Activated CD4-positive, alpha-beta T cell treated with anti-CD3 and anti-CD28 coated beads, Interleukin-2, amount 50 U/mL, for 48 hours (primary cell): ENCODE measurements around the gene CHCHD6.
A peak's percentile ranks its signal among the peaks of the same experiment; 100 is the strongest.

Experiments
- DNase-seq, 2 experiments: peaks; one replicate each; pipeline ENCODE4 v3.0.0-alpha.2; 2020

The CHCHD6 gene

DNA sequence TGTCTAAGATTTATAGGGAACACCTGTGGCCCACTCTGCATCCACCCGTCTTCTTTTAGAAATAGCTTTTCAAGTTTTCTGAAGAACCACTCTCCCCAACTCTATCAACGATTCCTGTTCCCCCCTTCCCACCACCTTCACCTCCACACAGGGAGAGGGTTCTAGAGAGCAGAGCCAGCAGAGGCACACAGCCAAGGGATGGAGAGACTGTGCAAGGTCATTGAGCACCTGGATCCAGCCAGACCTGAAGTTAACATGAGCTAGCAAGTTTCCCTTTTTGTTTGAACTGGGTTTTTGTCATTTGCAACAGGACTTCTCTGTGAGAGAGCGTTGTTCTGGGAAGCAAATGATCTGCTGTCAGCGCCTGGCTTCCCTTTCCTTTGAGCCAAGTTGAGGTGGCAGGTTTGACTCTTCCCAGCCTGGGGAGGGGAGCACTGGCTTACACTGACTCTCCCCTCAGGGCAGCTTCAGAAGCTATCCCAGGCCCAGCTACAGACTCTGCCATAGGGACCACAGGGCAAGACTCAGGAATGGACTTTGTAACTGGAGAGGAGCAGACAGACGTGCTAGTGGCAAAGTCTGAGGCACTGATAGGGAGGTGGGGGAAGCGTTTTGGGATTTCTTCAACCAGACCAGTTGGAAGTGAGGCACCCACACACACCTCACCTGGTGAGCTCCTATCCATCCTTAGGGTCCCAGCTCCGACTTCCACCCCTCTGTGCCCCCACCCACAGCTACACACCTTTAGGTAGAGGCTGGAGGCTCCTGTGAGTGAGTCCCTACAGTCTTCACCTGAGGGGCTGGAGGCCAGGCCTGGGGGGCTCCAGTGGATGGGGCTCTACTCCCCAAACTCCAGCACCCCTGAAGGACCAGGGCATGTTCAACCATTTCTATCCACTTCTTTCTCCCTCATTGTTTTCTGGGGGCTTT lies 259.5 kb downstream of the CHCHD6 start:
- DNase-seq, result no peak

DNA sequence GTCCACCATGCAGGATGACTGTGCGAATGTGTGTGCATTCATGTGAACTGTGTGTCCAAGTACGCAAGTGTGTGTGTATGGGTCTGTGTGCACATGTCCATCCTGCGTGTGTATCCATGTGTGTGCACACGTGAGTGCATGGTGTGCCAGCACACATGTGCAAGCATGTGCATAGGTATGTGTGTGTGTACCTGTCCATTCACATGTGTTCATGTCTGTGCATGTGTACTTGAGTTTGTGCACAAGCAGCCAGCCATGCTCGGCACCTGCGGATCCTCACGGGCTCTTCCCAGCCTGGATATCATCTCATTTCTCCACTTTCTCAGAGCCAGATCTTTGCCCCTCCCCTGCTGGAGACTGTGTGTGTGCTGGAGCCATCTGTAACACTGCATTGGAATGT lies 260.2 kb downstream of the CHCHD6 start:
- no peak for DNase-seq

DNA sequence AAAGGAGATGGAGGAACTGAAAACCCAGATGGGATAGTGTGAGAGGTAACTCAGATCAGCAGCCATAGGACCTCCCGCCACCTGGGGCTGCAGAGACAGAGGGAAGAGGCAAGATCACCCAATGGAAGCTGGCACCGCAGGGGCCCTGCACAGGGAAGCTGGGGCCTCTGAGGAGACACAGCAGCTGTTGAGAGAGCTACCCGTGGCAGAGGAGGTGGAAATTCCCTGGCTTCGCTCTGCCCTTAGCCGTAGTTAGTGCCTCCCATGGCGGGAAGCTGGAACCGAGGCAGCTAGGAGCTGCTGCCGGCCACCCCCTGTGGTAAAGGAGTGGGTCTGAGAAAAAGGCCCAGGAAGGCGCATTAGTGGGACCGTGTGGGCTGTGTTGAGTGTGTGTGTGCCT lies 260.9 kb downstream of the CHCHD6 start:
- DNase-seq, result no peak

DNA sequence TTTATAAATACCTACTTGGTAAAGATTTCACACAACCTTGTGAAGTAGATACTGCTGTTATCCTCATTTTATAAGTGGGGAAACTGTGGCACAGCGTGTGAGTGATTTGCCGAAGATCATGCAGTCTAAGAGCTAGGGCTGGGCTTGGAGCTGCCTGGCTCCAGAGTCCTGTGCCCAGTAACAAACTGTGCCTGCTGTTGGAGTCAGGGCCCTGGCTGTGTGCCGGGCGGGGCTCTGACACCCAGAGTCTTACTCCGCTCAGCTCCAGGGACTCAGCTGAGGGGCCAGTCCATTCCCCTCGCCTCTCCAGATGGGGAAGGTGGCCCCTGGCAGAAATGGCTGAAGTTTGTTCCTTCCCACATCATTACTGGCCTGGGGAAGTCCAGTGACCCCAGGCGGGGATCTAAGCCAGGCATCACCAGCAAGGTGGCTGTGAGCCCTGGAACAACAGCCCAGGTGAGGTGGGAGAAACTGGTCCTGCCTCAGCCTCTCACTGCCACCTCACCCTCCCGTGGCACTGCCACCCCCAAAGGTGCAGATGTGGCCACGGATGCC lies 261.6 kb downstream of the CHCHD6 start:
- DNase-seq, result no peak

DNA sequence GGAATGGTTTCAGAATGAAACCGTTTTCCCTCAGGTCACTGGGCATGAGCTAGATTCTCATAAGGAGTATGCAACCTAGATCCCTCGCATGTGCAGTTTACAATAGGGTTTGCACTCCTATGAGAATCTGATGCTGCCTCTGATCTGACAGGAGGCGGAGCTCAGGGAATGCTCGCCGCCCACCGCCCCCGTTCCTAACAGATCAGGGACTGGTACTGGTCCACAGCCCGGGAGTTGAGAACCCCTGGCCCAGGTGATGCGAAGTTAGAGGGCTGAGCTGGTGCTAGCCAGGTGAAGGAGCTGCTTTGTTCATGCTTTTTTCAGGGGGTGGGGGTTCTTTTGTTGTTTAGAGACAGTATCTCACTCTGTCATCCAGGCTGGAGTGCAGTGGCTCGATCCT lies 263.3 kb downstream of the CHCHD6 start:
- no peak for DNase-seq

DNA sequence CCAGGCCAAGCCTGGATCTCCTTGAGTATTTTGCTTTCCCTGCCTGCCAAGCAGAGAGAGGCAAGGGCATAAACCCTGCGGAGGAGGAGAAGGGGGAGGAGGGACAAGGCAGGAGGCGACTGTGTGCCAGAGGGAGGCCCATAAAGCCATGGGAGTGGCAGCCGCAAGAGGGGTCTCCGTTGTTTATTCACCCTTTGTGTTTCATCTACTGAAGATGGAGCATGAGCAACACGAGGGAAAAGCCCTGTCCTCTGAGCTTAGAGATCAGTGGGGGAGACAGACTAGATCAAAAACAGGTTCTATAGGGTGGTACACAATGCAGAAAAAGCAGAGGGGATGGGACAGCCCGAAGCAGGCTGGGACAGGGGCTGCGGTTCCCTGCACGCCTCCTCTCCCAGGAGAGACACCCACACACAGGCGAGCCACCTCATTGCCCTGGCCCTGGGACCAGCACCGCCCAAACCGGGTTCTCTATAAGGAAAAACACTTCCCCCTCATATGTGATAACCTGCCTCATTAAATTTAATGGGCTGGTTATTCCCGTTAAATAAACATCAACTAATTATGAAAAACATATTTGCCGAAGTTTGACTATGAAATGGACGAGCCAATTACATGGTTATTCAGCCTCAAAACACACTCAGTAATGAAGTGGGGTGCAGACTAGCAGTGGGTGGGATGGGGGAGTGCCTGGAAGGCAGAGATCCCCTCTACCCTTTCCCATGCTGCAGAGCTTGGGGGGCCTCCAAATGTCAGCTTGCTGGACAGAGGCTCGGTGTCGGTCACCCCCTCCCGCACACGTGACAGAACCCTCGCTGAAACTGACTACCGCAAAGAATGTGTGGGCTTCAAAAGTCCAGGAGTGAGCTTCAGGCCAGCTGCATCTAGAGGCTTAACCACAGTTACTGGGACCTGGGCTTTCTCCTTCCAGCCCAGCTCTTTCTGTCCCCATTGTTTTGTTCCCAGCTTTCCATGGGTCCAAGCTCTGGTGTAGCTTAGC lies 264.7 kb downstream of the CHCHD6 start:
- DNase-seq, result no peak

DNA sequence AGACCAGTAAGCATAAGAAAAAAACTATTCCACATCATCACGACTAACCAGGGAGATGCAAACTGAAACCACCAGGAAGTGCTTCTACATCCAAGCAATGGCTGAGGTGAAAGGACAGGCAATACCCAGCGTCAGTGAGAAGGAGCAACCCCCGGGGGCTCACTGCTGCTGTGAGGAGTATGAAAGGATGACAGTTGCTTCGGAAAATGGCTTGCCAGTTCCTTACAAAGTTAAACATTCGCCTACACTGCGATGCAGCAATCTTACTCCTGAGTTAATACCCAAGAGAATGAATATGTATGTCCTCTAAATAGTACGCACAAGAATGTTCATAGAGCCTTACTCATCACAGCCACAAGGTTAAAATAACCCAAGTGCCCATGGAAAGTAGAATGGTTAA lies 265.5 kb downstream of the CHCHD6 start:
- no peak for DNase-seq

DNA sequence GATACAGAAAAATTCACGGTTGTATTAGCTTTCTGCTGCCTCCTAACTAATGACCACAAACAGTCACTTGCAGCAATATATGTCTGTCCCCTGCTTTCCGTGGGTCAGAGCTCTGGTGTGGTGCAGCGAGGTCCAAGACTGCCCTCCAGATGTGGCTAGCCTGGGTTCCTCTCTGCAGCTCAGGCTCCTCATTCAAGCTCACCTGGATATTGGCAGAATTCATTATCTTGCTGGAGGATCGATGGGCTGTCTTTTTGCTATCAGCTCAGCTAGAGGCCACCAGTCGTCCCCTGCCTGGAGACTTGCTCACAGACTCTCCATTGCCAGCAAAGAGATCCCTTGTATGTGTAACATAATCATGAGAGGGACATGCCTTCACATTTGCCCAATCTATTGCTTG lies 266.1 kb downstream of the CHCHD6 start:
- no peak for DNase-seq

DNA sequence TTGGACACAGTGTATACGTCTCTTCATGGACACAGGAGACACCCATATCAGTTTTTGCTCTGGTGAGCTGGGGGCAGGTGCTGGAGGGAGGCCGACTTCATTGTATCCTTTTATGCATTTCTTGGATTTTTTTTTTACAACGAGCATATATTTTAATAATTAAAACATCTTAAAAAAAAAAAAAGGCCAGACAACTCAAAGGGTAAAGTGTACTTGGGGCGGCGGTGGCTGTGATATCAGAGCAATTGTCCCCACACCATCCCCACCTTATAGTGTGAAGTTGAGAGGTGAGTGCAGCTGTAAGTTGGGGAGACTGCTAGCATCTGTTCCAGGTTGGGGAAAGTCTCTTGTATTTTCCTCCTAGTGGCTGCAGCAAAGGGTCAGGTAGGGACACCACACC lies 266.9 kb downstream of the CHCHD6 start:
- no peak for DNase-seq

DNA sequence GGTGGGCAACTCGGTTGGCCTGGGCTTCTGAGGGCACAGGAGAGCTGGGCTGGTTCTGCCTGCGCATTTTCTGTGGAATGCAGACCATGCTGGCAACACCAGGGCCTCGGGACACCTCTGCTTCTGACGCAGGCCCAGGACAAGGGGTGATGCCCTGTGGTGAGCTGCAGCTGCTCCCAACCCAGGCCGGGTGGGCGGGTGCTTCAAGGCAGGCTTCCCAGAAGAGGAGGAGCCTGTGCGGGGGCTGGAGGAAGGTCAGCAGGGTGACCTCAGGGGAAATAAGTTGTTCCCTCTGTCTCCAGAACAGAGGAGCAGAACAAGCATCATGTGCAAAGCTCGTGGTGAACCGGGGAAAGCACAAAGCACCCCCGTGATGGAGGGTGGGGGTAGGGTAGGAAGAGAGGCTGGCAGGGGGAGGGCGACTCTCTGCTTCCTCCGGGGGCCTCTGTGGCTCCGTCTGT lies 267.9 kb downstream of the CHCHD6 start:
- DNase-seq, result no peak

DNA sequence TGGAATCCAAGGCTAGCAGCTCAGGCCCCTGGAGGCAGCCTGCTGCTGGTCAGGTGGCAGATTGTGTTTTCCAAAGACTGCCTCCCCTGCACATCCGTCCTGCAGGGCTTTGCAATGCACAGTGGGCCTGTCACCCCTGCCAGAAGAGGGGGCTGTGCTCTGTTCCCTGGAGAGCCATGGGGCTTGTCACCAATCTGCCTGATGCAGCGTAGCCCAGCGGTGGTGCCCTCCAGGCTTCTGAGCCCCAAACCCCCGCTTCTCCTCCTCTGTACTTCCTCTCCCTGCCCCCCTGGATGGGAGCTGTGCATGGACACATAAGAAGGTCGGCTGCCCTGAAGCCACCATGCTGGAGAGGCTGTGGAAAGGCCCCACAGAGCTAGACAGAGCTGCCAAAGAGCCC lies 268.8 kb downstream of the CHCHD6 start:
- no peak for DNase-seq

DNA sequence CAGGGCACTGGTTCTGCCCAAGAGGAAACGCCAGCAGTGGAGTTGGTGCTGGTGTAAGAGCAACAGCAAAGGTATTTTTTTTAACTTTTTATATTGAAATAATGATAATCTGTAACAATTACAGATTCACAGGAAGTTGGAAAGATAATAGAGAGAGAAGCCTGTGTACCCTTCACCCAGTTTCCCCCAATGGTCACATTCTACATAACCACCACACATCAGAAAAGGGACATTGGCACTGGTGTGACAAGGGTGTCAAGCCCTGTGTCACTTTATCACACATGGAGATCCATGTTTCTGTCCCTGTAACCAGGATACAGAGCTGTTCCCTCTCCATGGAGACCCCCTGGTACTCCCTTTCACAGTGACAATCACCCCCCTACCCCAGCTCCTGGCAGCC lies 269.8 kb downstream of the CHCHD6 start:
- no peak for DNase-seq

DNA sequence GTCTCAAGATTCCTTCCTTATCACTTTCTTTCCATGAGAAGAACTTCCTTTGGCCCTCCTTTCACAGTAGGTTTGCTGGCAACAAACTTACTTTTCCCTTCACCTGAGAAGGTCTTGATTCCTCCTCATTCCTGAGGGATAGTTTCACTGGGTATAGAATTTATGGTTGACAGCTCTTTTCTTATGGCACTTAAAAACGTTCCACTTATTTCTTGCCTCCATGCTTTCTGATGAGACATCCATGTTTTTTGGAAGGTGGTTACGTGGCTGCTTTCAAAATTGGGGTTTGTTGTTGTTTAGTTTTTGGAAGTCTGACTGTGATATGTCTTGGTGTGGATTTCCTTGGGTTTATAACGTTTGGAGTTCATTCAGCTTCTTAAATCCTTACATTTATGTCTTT lies 270.7 kb downstream of the CHCHD6 start:
- DNase-seq, result no peak

DNA sequence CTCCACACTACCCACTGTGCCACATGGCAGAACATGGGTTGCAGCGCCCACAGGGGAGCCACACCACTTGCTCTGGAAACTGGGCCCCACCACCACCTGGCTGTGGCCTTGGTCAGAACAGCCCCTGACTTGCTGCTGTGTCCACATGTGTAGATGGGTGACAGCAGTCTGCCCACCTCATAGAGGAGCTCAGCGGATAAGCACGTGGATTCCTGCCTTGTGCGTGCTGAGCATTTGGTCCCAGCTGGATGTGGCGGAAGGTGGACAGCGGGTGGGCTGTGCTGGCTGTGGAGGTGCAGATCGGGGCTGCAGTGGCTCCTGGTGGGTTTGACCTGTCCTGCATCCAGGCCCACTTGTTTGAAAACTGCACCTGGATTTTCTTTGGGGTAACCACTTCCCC lies 272.9 kb downstream of the CHCHD6 start:
- DNase-seq, result no peak

DNA sequence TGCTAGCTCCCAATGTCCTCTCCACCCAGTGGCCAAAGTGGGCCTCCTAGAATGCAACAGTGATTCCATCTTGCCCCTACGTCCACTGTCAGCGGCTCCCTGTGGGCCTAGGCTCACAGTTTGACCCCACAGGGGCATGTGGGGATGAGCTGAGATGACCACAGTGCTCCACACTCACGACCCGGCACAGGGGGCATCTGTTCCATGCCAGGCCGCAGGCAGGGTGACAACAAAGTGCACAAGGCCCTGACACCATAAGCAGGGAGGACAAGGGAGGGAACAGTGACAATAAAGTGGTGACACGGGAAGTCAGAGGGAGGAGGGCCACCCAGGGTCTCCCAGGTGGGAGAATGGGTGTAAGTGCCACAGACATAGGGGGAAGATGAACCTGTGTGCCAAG lies 273.8 kb downstream of the CHCHD6 start:
- no peak for DNase-seq

DNA sequence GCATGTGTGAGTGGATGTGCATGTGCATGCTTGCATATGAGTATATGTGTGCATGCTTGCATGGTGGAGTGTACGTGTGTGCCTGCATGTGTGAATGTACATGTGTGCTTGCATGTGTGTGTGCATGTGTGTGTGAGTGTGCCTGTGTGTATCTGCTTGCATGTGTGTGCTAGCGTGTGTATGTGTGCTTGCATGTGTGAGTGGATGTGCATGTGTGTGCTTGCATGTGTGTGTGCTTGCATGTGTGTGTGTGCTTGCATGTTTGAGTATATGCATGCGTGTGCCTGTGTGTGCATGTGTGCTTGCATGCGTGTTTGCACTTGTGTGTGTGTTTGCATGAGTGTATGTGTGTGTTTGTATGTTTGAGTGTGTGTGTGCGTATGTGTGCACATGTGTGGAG lies 274.3 kb downstream of the CHCHD6 start:
- no peak for DNase-seq

DNA sequence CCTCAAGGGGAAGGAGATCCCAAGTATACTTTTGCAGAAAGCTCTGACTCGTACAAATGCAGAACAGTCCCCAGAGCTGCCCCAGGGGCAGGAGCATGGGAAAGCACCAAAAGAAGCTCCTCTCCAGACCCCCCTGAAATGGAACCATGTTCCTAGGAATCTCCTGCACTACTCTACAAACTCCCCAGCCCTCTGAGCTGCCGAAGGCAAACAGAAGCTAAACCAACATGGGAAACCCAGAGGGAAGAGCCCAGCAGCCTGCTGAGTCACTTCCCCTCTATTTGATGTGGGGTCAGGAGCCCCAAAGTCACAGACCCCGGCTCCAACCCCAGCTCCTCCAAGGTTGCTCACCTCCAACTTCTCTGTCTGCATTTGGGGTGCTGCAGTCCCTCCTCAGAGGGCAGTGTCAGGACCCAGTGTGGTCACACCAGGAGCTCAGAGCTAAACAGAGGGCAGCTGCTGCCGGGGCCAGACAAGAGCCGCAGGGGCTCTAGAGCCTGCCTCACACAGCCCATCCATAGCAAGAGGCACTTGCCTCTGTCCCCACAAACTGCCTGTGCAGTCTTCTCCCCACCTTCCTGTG lies 275.1 kb downstream of the CHCHD6 start:
- DNase-seq, result no peak

DNA sequence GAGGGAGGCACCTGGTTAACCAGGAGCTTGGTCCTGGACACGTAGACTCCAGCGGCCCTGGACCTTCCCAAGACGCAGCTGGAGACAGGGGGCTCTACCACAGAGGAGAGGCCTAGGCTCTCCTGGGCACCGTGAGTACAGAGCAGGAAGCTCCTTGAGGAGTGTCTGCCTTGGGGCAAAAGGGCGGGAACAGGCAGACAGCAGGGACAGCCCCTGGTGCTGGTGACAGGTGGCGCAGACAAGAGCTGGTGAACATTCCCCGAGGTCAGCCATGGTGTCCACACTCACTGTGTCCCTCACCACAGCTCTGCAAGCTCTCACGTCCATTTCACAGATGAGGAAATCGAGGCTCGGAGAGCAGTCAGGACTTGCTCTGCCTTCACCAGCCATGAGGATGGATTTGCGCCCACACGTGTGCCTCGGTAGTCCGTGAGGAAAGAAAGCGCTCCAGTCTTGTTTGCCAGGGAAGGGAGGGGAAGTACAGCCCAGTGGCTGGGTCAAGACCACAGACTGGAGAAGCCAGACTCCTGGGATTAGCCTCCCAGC lies 276.3 kb downstream of the CHCHD6 start:
- no peak for DNase-seq

DNA sequence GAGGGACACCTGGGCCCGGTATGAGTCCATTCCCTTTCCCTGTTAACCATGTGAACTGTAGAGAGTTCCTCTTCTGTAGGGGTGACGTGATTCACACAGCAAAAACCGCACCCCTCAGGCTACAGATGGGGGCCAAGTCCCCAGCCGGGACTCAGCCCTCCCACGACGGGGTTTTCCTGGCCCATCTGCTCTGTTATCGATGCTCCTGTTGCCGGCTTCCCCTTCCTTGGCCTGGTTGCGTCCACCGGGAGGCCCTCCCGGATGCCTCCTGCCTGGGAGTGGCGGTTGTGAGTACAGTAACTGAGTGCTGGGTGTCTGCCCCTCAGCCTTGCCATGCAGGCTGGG lies 278.1 kb downstream of the CHCHD6 start:
- peak; percentile 61 to 72 for DNase-seq

DNA sequence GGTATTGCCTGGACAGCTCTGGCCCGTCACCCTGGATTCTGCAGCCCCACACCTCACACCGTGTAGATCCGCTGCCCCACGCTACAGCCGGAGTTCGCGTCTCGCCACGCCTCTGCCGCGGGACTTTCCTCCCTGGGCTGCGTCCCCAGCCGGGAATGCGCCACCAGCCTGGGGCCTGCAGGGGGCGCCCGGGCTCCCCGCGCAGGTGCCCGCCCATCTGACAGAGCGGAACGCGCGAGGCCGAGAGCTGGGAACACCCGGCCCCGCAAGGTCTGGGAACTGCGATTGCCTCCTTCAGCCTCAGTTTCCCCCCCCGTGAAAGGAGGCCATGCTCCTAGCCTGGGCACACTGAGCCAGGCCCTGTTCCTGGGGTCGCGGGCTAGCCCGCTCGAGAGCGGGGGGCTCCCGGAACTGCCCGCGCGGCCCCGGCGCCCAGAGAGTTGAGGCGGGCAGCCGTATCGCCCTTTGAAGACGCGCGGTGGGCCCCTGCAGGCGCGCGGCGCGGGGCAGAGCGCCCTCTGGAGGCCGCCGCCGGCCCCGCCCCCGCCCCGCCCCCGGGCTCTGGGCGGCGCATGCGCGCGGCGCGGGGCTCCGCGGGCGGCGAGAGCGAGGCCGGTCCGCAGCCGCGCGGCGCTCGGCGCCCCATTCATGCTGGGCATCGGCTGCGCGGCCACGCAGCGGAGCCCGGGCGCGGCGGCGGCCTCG lies 278.6 kb downstream of the CHCHD6 start, which contains the start of gene PLXNA1:
PLXNA1 (plus strand) TSS at position 645 of the 705 bp plus-strand sequence. CDS start 5,479 bp downstream, outside the sequence.
- DNase-seq, result peak; percentile 80 to 84

DNA sequence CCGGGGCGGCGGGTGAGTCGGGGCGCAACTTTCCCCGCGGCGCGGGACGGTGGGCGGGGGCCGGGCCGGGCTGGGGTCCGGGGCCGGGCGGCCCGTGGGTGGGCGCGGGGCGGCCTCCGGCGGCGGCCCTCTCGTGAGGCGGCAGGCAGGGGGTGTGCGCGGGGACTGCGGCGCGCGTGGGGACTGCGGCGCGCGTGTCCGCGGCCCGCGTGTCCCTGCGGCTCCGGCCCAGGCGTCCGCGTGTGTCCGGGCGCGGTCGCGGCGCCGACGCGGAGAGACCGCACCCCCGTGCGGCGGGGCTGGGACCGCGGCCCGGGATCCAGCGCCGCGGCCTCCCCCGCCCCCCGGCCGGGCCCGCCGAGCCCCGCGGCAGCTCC lies 279.2 kb downstream of the CHCHD6 start:
- no peak for DNase-seq
